CD14-positive monocyte (primary cell): ENCODE measurements around the gene CYSLTR2. TPM values are rescaled to one million over a fixed set of nuclear protein-coding genes. Genes with fewer than 3 reads are reported as not detected.

Experiments
- DNase-seq, 3 donors: peaks; one replicate each; pipeline ENCODE4 v3.0.0-alpha.2; 2011 to 2022
- H2AFZ ChIP-seq: 2 replicates; pipeline ENCODE4 v1.6.0; 2012; ENCODE audit warnings: mild to moderate bottlenecking, low read depth, low read length, inconsistent platforms; ENCODE audit not compliant: insufficient read depth, poor library complexity, severe bottlenecking
- H3K27ac ChIP-seq, 2 donors: 1 replicate in 1 of 2; 2 replicates in 1 of 2; pipeline ENCODE4 v1.5.1; 2012 to 2013; ENCODE audit warnings: low read length in 2 of 2, control low read depth in 1 of 2, inconsistent platforms in 1 of 2, low read depth in 1 of 2, mild to moderate bottlenecking in 1 of 2
- H3K27me3 ChIP-seq, 2 donors: one replicate each; pipeline versions ENCODE4 v1.6.0 to v1.6.1; 2011 to 2013; ENCODE audit warnings: low read length in 2 of 2; ENCODE audit not compliant: control insufficient read depth in 2 of 2, insufficient read depth in 2 of 2
- H3K36me3 ChIP-seq, 2 donors: replicated peaks in 1 of 2; 1 replicate in 1 of 2; 2 replicates in 1 of 2; pipeline versions ENCODE4 v1.5.1 to v1.6.1; 2012 to 2013; ENCODE audit warnings: low read length in 2 of 2, control low read depth in 1 of 2, inconsistent platforms in 1 of 2, mild to moderate bottlenecking in 1 of 2; ENCODE audit not compliant: insufficient read depth in 2 of 2, control insufficient read depth in 1 of 2
- H3K4me1 ChIP-seq, 2 donors: 1 replicate in 1 of 2; 2 replicates in 1 of 2; pipeline versions ENCODE4 v1.5.1 to v1.6.1; 2012 to 2013; ENCODE audit warnings: low read length in 2 of 2, control low read depth in 1 of 2, inconsistent platforms in 1 of 2, mild to moderate bottlenecking in 1 of 2, moderate library complexity in 1 of 2; ENCODE audit not compliant: insufficient read depth in 2 of 2, control insufficient read depth in 1 of 2
- H3K4me2 ChIP-seq: replicated peaks from 2 replicates; pipeline ENCODE3; 2012; ENCODE audit warnings: low read length, moderate library complexity, mild to moderate bottlenecking; ENCODE audit not compliant: poor library complexity, severe bottlenecking; ENCODE audit errors: extremely low read depth
- H3K4me3 ChIP-seq, 3 experiments: fragments of 200-600 bp in 1 of 3; sonication (generic) in 1 of 3; replicated peaks in 1 of 3; 1 replicate in 2 of 3; 2 replicates in 1 of 3; pipeline ENCODE4 v1.5.1; 2011 to 2013; ENCODE audit warnings: low read length in 3 of 3, mild to moderate bottlenecking in 3 of 3, control low read depth in 2 of 3, low read depth in 2 of 3, inconsistent platforms in 1 of 3, moderate library complexity in 1 of 3
- H3K79me2 ChIP-seq: 2 replicates; pipeline ENCODE4 v1.6.0; 2012; ENCODE audit warnings: mild to moderate bottlenecking, control low read depth, inconsistent platforms, low read length, moderate library complexity; ENCODE audit not compliant: insufficient read depth
- H3K9ac ChIP-seq: 2 replicates; pipeline ENCODE4 v1.6.0; 2017; ENCODE audit warnings: low read length, mild to moderate bottlenecking; ENCODE audit not compliant: insufficient read depth, poor library complexity, severe bottlenecking
- H3K9me3 ChIP-seq, 2 donors: replicated peaks in 1 of 2; 1 replicate in 1 of 2; 2 replicates in 1 of 2; pipeline versions ENCODE4 v1.5.1 to v1.6.1; 2012 to 2013; ENCODE audit warnings: low read length in 2 of 2, control low read depth in 1 of 2; ENCODE audit not compliant: control insufficient read depth in 1 of 2, insufficient read depth in 1 of 2
- H4K20me1 ChIP-seq: 2 replicates; pipeline ENCODE4 v1.6.0; 2012; ENCODE audit warnings: mild to moderate bottlenecking, low read length, control low read depth, moderate library complexity; ENCODE audit not compliant: insufficient read depth
- H3K27ac Mint-ChIP-seq, 7 donors: one replicate each; pipeline ENCODE4 v1.8.0; 2020; ENCODE audit warnings: mild to moderate bottlenecking in 7 of 7, mixed read lengths in 7 of 7, moderate library complexity in 6 of 7, inconsistent platforms in 2 of 7
- H3K27me3 Mint-ChIP-seq, 3 donors: one replicate each; pipeline ENCODE4 v1.8.0; 2021 to 2022; ENCODE audit warnings: low read depth in 3 of 3, mild to moderate bottlenecking in 3 of 3, mixed read lengths in 3 of 3, moderate library complexity in 3 of 3, inconsistent platforms in 1 of 3
- H3K36me3 Mint-ChIP-seq, 2 donors: one replicate each; pipeline ENCODE4 v1.8.0; 2020; ENCODE audit warnings: mixed read lengths in 2 of 2, inconsistent platforms in 1 of 2, mild to moderate bottlenecking in 1 of 2
- H3K4me1 Mint-ChIP-seq: one replicate; pipeline ENCODE4 v1.8.0; 2020; ENCODE audit warnings: mild to moderate bottlenecking, mixed read lengths
- H3K4me3 Mint-ChIP-seq, 2 donors: one replicate each; pipeline ENCODE4 v1.8.0; 2020; ENCODE audit warnings: mild to moderate bottlenecking in 2 of 2, mixed read lengths in 2 of 2, moderate library complexity in 1 of 2
- H3K9me3 Mint-ChIP-seq, 7 donors: one replicate each; pipeline ENCODE4 v1.8.0; 2020 to 2022; ENCODE audit warnings: mixed read lengths in 7 of 7, mild to moderate bottlenecking in 6 of 7, moderate library complexity in 6 of 7, inconsistent platforms in 2 of 7
- whole genome bisulfite sequencing: methylation state at CpG from one replicate; pipeline ENCODE4 v1.1.5; 2013; ENCODE audit warnings: missing lambda C conversion rate; ENCODE audit not compliant: insufficient coverage; 5-methylcytosine and 5-hydroxymethylcytosine counted together
- intact Hi-C, 2 donors: fragments of 100-400 bp; cut with micrococcal nuclease; formaldehyde crosslinking; loops; one replicate each; pipeline versions ENCODE4 v1.15.0 to v1.15.1; 2023
- polyA minus RNA-seq: library from RNA; depleted of rRNA, polyadenylated mRNA; stranded (reverse); fragments of >200 nt; gene quantifications from 2 replicates; pipeline ENCODE4 v1.2.3, GENCODE V29; 2012
- polyA plus RNA-seq, 3 donors: library from polyadenylated mRNA; depleted of rRNA in 1 of 3; unstranded in 2 of 3; stranded (reverse) in 1 of 3; fragments of 300-500 nt in 2 of 3; fragments of >200 nt in 1 of 3; fragmentation: Illumina TruSeq in 2 of 3; gene quantifications; 1 replicate in 2 of 3; 2 replicates in 1 of 3; pipeline ENCODE4 v1.2.3, GENCODE V29; 2012 to 2021
- total RNA-seq, 12 experiments: library from RNA in 1 of 12; stranded (reverse) in 1 of 12; fragments of 120-200 nt in 1 of 12; gene quantifications; one replicate each; pipeline ENCODE4 v1.2.4 and lab custom pipeline; 2013 to 2026; ENCODE audit warnings: mixed read lengths in 6 of 12, inconsistent platforms in 1 of 12
- TF ChIP-seq, protein P1 (sequence below): fragments of 200-600 bp; IDR thresholded peaks from one replicate; pipeline ENCODE4 v1.8.0; 2022; ENCODE audit warnings: antibody characterized with exemption, mild to moderate bottlenecking

CYSLTR2 gene
- 23.9 TPM for total RNA-seq (2013)
- polyA plus RNA-seq (1 to 10 TPM; 1.9 to 6.5 (median 4.1) TPM), polyA minus RNA-seq (5.1 and 8.2 TPM in 2 replicates), total RNA-seq (lab: John Stamatoyannopoulos, UW) (1.4 to 96.8 (median 57.7) reads per million in 11 experiments)

DNA sequence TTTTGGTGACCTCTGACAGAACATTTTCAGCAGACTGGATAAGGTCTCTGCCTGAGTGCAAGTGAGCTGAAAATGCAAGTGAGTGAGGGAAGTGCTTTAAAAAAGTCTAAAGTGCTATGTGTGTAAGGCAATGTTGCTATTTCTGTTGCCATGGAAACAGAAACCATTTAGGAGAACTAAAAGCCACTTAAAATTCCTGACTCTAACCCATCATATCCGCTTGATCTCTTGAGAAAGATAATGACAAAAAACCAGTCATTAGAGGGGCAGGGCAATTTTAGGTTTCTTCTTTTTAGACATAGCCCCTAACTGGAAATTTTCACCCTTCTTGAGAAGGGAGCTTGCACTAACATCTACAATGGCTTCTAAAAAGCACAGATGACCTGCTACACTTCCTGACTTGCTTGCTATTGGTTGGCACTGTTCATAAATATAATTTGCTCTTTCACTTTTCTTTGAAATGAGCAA, at the start of gene CYSLTR2:
Gene CYSLTR2, plus strand, starts transcription at position 458 of the 468 bp plus-strand sequence. CDS start 52,889 bp downstream, outside the sequence.
- Mint-ChIP-seq H3K9me3 (peaks cover 0 to 5% (median 0%) of the 10 kb centered on the region in 7 donors), H3K27ac (peak within 1 kb of the TSS; percentile 92 to 100 (median 99)), H3K4me1 (peaks cover 66% of the 10 kb centered on the region), H3K4me3 (peak within 1 kb of the TSS; percentile 75 to 90), H3K36me3 (peaks cover 3 to 4% of the 10 kb centered on the region in 2 donors), H3K27me3 (peaks cover 0 to 2% (median 0%) of the 10 kb centered on the region in 3 donors)
- peak within 1 kb of the TSS; percentile 4 for H2AFZ ChIP-seq
- peak within 1 kb of the TSS; percentile 79 to 95 for H3K27ac ChIP-seq
- H3K4me3 ChIP-seq, result peak within 1 kb of the TSS; percentile 42 to 91 (median 76)
- intact Hi-C loops, result loop anchor here in 1 of 2 donors (10.0 kb wide), 1 partner anchor 81 kb away; no protein-coding TSS in a partner anchor
- no peaks in the 10 kb centered on the region for H3K9me3 ChIP-seq
- H3K4me2 ChIP-seq, result peak within 1 kb of the TSS; percentile 73
- WGBS, result no CpG with 5 or more reads among the region's 1 CpG
- H3K79me2 ChIP-seq, result no peaks in the 10 kb centered on the region
- no peaks in the 10 kb centered on the region for H3K27me3 ChIP-seq
- peak; percentile 92 to 99 (median 96) for DNase-seq
- H3K9ac ChIP-seq, result peak within 1 kb of the TSS; percentile 64
- no peaks in the 10 kb centered on the region for H3K36me3 ChIP-seq
- H4K20me1 ChIP-seq, result no peaks in the 10 kb centered on the region
- H3K4me1 ChIP-seq, result peaks cover 56 to 57% of the 10 kb centered on the region in 2 donors
- TF ChIP-seq, protein P1, sequence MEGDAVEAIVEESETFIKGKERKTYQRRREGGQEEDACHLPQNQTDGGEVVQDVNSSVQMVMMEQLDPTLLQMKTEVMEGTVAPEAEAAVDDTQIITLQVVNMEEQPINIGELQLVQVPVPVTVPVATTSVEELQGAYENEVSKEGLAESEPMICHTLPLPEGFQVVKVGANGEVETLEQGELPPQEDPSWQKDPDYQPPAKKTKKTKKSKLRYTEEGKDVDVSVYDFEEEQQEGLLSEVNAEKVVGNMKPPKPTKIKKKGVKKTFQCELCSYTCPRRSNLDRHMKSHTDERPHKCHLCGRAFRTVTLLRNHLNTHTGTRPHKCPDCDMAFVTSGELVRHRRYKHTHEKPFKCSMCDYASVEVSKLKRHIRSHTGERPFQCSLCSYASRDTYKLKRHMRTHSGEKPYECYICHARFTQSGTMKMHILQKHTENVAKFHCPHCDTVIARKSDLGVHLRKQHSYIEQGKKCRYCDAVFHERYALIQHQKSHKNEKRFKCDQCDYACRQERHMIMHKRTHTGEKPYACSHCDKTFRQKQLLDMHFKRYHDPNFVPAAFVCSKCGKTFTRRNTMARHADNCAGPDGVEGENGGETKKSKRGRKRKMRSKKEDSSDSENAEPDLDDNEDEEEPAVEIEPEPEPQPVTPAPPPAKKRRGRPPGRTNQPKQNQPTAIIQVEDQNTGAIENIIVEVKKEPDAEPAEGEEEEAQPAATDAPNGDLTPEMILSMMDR, result no peak

- Histone ChIP-seq H3K9ac (no peak overlapping the region), H3K27ac (no peak overlapping the region), H3K9me3 (peaks cover 20 to 27% of the 10 kb centered on the region in 2 donors), H4K20me1 (no peaks in the 10 kb centered on the region), H3K79me2 (no peaks in the 10 kb centered on the region), H3K4me2 (no peak overlapping the region), H2AFZ (no peak overlapping the region), H3K4me3 (no peak overlapping the region), H3K4me1 (peaks cover 0 to 8% of the 10 kb centered on the region in 2 donors), H3K36me3 (no peaks in the 10 kb centered on the region), H3K27me3 (no peaks in the 10 kb centered on the region)
- peak; percentile 59 to 69 (median 68) for DNase-seq
- Mint-ChIP-seq H3K4me3 (no peak overlapping the region), H3K27ac (peak overlapping the region in 3 of 7 donors; percentile 70 to 88 (median 87)), H3K36me3 (peaks cover 0 to 3% of the 10 kb centered on the region in 2 donors), H3K27me3 (peaks cover 0 to 4% (median 0%) of the 10 kb centered on the region in 3 donors), H3K9me3 (peaks cover 7 to 36% (median 27%) of the 10 kb centered on the region in 7 donors), H3K4me1 (peaks cover 5% of the 10 kb centered on the region)
- TF ChIP-seq, protein P1, result no peak
- intact Hi-C loops, result no loop called here
- 60% methylated on average over 1 of the region's 2 CpGs for WGBS
These were observed 38.7 kb upstream of the CYSLTR2 start for GRCh38 chr13:48615049-48615448.
